GM18526 (cell line): Measurements from ENCODE around the gene CDKL5.

ENCODE experiments used
- POLR2A ChIP-seq: IDR thresholded peaks from 3 replicates; pipeline ENCODE4 v1.6.1; 2011; ENCODE audit not compliant: insufficient read length; ENCODE audit errors: extremely low read depth

Gene CDKL5

DNA sequence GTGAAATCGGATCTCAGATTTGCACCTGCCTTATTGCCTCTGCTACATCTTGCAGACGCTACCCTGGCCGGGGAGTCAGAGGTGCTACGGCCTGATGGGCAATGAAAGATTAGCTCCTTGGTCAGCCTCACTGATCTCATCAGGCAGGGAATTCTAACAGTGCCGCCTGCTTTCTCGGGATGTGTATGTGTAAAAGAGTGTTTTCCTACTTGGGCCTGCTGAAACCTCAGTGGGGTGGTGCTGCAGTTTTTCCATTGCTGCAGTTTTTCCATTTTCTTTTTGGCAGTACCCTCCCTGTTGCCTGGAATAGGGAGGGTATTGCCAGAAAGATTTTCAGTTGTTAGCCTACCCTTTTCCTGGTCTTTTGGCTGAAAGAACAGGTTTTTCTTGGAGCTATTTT lies 117.5 kb downstream of the CDKL5 start:
- TF ChIP-seq POLR2A, result no peak

DNA sequence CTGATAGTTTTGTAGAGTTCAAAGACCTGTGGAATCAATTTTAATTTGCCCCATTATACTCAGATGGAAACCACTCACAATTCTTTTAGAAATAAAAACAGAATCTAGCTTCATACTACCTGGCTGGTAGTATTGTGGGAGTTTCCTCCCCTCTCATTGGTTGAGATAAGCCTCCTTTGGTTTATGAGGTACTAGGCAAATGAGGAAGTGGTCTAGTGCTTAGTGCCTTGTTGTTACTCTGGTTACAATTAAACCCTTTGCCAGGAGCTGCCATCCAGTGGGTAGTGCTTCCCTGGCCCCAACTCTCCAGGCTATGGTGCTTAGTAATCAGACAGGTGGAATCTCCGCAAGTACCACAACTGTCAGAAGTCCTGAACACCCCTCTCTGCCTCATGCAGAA lies 118.3 kb downstream of the CDKL5 start:
- no peak for TF ChIP-seq POLR2A

DNA sequence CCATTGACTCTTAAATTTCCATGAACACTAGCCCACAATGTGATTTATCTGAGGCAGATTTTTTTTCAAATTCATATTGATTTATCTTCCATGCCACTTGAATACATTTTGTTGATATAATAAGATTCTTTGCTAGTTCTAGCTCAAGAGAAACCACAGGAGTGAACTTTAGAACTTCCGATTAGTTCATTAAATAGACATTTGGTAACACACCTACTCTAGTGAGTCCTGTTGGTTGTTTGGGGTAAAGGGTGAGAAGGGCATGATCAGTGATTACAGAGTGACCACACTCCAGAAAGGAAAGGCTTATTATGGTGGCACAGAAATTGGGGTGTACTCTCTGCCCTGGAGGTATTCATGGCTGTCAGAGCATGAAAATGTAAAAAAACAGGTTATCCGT lies 120.4 kb downstream of the CDKL5 start:
- TF ChIP-seq POLR2A, result no peak

DNA sequence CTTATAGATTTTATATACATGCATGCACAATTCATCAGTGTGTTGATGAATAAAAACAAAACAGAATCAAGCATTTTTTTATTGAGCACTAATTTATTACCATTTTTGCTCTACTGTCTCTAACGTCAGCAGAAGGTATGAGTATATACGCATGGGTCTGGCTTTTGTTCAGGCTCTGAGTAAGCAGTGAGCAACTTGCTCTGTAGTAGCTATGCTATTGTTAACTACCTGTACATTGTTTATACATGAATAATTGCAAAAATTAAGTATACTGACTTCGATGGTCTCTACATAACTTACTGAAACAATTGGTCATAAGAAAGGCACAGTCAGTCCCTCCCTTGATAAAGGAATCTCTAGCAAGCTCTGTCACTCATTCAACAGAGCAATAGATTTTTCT lies 123.6 kb downstream of the CDKL5 start:
- TF ChIP-seq POLR2A, result no peak

DNA sequence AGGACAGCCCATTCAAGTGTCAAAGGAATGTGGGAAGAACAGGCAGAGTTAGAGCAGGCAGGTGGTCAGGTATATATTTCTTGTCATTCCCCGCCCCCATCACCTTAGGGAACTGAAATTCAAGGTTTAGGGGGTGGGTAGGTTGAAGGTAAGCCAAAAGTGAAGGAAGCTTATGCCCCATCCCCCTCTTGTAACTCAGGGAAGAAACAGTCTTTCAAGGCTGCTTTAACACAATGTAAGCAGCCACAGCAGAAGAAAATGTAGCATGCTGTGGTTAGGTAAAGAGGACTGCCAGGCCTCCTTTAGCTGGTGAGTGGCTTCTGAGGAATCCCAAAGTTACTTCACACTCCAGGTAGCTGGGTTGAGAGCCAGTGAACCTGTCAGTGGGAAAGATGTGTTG lies 124.2 kb downstream of the CDKL5 start:
- TF ChIP-seq POLR2A, result no peak

DNA sequence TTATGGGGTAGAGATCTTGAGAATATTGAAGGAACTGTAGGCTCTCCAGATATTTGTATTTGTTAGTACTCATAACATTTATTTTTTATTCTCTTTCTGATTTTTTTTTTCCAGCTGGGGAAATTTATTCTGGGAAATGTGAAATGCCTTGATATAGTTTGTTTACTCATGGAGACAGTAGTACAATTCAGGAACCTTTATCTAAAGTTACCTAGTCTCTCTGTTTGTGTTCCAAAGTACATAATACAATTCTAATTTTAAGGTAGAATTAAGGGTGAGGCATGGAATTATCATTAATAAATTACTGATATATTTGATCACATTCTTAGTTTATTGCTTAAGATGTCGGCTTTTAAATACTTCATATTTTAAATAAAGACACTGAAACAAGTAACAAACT lies 132.5 kb downstream of the CDKL5 start:
- no peak for TF ChIP-seq POLR2A

DNA sequence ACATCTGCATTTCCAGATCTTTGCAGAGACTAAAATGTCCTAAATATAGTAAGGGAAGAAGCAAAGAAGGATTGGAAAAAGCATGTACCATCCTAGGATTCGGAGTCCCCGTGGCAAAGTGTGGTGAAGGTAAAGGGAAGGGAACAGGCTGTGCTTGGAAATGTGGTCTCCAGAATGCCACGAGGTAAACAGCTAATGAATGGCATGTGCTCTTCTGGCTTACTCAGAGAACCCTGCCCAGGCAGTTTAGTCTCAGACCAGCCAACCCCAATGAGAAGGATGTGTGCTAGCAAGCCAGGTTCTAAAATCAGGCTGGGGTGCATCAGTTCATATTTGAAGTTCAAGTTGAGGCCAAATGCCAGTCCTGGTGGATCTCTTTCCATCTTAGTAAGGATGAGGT lies 133.4 kb downstream of the CDKL5 start:
- no peak for TF ChIP-seq POLR2A

DNA sequence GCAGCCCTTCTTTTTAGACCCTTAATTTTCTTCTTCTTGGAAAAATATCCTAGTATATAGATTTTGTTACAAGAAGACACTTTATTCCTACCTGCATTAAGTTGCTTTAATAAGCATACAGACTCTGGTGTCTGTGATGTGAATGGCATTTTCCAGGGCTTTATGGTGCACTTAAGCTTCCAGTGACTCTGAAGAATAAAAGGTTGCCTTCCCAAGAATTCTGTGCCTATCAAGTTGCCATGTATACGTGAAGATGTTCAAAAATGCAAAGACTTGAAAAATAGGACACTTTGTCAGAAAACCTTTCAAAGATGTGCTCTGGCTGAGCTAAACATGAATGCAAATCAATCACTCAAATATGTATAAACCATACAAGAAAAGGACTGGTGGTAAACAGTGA lies 135.6 kb downstream of the CDKL5 start:
- no peak for TF ChIP-seq POLR2A

DNA sequence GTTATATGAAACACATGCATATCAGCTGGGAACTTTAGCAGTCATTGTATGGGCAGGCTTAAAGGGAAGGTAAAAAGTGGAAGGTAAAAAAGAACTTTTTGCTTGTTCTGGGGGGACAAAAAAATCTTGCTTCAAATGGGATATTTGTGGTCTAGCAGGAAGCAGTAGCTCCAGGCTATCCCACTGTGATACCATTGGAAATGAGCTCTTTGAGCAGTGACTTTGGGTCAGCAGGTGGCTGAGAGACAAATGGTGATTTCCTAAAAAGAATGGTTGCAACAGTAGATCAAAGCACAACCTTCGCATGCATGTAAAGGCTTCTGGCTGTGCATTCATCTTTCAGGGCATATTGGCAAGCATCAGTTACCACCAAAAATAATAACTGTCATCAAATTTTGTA lies 140.3 kb downstream of the CDKL5 start:
- TF ChIP-seq POLR2A, result no peak

DNA sequence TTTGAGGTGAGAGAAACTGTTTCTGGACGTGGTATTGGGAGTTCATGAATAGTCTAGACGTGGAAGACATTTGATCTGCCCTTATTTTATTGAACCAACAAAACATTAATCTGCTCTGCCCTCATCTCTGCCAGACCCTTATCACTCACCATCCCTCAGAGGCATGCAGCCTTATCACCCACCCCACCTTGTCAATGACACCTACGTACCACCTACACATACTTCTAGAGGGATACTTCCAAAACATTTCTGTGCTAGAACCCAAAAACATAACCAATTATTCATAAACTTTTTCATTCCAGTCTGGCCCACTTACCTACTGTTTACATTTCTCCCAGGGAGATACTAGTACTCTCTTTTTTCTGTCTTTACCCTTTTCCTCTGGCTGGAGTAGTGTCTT lies 141.3 kb downstream of the CDKL5 start:
- no peak for TF ChIP-seq POLR2A

DNA sequence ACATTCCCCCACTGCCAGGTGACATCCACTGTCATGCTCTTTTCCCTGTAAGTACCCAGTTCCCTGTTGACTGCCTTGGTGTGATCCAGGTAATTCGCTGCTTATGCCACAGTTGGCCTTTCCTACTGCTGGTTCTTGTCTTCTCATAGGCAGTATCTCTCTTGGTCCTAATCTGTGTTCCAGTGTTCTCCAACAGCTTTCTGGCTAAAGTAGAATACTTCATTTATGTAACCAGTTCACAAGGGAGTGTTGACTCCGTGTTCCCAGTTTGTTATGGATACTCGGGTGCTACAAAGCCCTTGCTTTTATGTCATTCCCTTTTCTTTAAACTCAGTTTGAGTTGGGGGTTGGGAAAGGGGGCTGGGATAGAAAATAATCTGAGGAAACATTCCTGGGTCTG lies 148.1 kb downstream of the CDKL5 start:
- no peak for TF ChIP-seq POLR2A

DNA sequence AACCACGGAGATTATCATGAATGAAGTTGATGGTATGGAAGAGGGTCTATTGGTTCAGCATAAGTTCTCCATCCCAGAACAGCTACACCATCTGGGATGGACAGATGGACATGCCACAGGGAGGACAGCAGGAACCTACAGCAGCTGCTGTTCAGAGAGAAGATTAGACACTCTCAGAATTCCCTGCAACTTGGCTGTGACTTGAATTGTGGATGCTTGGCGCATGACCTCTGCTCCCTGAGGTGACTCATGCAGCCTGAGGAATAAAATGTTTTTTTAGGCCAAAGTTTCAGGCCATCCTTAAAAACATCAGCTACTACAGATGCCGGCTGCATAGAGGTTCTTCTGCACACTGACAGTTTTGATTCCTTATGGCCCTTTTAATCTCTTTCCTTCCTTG lies 149.2 kb downstream of the CDKL5 start:
- TF ChIP-seq POLR2A, result no peak

DNA sequence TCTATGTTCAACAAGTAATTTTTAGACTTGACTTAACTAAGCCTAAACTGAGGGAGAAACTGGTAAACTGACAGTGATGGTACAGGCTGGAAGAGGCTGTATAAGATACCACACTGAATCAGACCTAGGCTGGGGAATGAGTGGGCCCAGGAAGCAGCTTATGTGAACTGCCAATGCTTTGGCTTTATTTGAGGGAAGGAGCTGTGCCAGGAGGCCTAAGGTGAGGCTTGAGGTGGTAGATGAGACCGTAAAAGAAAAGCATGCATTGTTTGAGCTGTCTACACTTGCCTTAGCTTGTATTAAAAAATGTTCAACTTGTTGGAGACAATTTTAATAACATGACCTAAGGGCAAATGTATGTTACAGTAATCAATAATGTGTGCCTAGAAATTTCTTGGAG lies 150.3 kb downstream of the CDKL5 start:
- no peak for TF ChIP-seq POLR2A

DNA sequence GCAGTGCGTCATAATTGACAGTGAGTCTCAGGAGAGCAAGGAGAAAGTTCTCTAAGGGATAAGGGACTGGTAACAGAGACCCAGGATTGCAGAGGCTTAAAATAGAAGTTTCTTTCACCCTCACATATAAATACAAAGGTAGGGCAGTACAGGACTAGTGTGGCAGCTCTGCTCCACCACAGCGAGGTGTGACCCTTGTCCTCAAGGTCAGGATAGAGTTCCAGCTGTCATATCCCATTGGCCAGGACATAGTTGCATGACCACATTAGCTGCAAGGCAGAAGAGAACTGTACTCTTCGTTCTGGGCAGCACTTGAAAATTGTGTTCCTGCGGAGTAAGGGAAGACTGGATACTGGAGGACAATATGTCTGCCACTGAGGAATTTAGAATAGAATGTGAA lies 152.0 kb downstream of the CDKL5 start:
- TF ChIP-seq POLR2A, result no peak

DNA sequence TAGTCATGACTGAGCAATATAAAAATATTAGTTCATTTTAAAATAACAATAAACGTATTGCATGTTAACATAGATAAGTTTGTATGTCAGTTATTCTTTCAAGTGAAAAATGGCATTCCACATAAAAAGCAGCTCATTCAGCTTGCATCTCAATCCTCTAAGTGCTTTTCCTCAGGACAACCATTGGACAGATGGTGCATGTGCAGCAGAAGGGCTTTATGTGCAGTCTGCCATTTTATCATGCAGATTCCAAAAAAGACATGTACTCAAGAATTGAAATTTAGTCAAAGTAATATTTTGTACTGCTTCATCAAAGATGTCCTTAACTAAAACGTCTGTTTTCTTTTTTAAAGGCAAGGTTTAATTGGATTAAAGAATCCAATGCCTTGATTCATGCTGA lies 153.1 kb downstream of the CDKL5 start:
- no peak for TF ChIP-seq POLR2A

DNA sequence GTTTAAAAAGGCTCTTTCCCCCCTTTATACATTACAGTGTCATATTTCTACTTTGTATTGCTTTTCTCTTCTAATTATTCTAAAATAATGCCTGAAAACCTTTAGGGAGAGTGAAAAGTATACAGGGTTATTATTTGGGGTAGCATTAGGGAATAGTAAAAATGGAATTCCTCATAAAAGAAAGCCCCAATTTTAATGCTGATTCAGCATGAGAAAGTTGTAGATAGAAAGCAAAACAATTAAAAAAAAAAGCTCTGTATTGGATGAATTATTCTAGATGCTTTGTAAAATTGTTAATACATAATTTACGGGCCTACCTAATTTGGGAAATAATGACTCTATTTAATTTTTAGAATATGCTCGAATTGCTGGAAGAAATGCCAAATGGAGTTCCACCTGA lies 154.1 kb downstream of the CDKL5 start:
- no peak for TF ChIP-seq POLR2A

DNA sequence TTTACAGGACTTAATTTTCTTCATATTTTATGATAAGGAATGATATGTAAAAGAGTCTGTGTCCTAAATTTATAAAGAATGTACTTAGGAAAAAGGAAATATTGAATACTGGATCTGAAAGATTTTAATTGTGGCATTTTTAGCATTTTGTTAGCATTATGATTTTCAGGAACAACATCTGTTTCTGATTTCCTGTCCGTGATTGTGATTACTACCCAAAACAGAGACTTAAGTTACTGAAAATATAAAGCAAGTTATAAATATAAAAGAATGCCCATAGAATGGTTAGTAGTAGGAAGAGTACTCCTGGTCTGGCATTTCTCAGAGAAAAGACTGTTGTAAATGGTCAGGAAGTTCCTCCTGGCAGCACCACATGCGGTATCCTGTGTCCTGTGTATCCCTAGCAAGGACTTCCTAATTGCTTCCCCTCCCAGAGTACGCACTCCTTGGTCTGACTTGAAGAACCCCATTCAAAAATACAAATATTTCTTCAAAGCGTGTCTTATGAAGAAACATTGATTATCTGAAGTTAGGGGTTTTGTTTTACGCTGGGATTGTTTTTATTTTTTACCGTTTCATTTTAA lies 157.6 kb downstream of the CDKL5 start:
- no peak for TF ChIP-seq POLR2A

DNA sequence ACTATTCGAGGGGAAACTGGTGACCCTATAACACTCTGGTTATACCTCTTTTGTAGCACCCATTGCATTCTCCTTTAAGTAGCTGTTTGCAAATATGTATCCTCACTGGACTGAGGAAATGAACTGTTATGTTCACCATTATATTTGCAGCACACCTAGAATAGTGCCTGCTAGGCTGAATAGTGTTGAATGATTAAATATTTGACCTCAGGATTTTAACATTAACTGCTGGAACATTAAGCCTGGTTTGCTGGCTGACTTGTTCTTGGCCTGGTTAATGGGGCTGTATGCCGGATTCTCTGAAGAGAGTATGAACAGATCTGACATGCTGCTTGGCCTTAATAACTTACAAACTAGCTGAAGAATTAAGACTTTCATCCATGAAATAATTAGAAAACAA lies 166.4 kb downstream of the CDKL5 start:
- TF ChIP-seq POLR2A, result no peak
